MG63 (cell line): ENCODE data around the gene EGFR. TPM values are rescaled to one million over a fixed set of nuclear protein-coding genes. Genes with fewer than 3 reads are reported as not detected.

Experiments
- DNase-seq: peaks from one replicate; pipeline ENCODE4 v3.0.0-alpha.2; 2020
- H3K27me3 ChIP-seq: fragments of 250-450 bp; sonication (Bioruptor Pico); 2 replicates; pipeline ENCODE4 v1.5.1; 2020; ENCODE audit warnings: mild to moderate bottlenecking, moderate library complexity
- H3K36me3 ChIP-seq: fragments of 250-450 bp; sonication (Bioruptor Pico); 2 replicates; pipeline ENCODE4 v1.5.1; 2020; ENCODE audit warnings: mild to moderate bottlenecking, moderate library complexity
- H3K4me3 ChIP-seq: fragments of 250-450 bp; sonication (Bioruptor Pico); 2 replicates; pipeline ENCODE4 v1.5.1; 2020; ENCODE audit warnings: mild to moderate bottlenecking, moderate library complexity
- H3K9me3 ChIP-seq: fragments of 250-450 bp; sonication (Bioruptor Pico); 2 replicates; pipeline ENCODE4 v1.5.1; 2020; ENCODE audit warnings: mild to moderate bottlenecking, moderate library complexity
- total RNA-seq: library from RNA; depleted of rRNA; stranded (reverse); fragments of >200 nt; shearing (Covaris generic); gene quantifications from 2 replicates; pipeline ENCODE4 v1.2.3, GENCODE V29; 2014; ENCODE audit warnings: low replicate concordance

The EGFR gene
- total RNA-seq, 1 experiment from 2014 or later, result 20.3 TPM

- Histone ChIP-seq H3K9me3 (no peaks in the 10 kb centered on the region), H3K27me3 (no peaks in the 10 kb centered on the region), H3K36me3 (peaks cover 69% of the 10 kb centered on the region), H3K4me3 (no peak overlapping the region)
- no peak for DNase-seq
These were observed 129.8 kb downstream of the EGFR start for GRCh38 chr7:55148571-55148970.

DNA sequence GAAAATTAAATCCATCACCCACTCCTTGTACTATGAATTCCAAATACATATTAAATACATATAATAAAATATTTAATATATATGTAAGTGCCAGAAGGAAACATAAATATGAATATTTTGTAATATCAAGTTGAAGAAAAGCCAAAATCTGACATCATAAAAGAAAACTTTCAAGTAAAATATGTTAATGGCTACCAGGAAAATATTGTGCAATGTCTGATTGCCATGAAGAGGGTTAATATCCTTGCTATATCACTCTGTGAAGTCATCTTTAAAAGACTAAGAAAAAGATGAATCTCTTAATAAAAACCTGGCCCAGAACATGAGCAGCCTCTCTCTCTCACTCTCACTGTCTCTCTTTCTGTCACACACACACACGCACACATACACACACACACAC lies 130.2 kb downstream of the EGFR start:
- DNase-seq, result no peak
- Histone ChIP-seq H3K27me3 (no peaks in the 10 kb centered on the region), H3K4me3 (no peak overlapping the region), H3K36me3 (peaks cover 69% of the 10 kb centered on the region), H3K9me3 (no peaks in the 10 kb centered on the region)

- Histone ChIP-seq H3K27me3 (no peaks in the 10 kb centered on the region), H3K36me3 (peaks cover 78% of the 10 kb centered on the region)
- DNase-seq, result no peak
These were observed 131.3 kb downstream of the EGFR start for GRCh38 chr7:55150166-55150565.

DNA sequence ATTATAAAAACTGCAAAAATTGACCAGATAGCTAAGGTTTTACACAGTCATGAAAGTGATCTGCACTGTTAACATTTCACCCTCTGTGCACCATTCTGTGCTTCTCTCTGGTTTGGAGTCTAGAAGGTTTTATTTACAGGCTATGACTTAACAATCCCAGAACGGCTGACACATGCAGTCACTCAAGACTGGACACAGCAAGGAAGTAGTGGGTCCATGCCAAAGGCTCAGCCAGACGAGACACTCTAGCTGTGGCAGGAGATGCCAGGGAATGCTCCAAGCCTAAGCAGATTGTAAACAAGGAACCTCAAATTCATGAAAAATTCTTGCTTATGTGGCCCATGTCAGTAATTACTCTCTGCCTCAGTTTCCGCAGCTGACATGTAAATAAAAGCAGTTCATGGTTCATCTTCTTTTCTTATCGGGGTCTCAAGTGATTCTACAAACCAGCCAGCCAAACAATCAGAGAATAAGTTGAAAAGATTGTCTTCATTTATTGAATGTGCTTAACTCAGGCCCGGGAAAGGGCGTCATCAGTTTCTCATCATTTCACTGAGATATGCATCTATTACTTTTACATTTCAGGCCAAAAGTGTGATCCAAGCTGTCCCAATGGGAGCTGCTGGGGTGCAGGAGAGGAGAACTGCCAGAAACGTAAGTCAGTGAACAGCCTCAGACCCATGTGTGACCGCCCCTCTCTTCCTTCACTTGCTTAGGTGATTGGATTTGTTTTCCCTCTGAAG lies 132.1 kb downstream of the EGFR start:
- H3K9me3 ChIP-seq, result no peaks in the 10 kb centered on the region

More at GRCh38 chr7:55150166-55150565, 131.3 kb downstream of the EGFR start:
- Histone ChIP-seq H3K4me3 (no peak overlapping the region), H3K9me3 (no peaks in the 10 kb centered on the region)

DNA sequence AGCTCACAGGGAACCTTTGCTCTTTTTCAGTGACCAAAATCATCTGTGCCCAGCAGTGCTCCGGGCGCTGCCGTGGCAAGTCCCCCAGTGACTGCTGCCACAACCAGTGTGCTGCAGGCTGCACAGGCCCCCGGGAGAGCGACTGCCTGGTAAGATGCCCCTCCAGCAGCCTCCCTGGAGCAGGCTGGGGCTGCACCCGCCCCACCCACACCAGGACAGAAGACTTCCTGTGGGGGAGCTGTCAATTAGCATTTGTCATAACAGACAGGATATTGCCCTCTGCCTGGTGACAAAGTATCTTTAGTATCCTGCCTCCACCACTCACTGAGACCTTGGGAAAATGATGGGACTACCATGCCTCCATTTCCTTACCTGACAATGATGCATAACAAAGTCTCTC lies 133.7 kb downstream of the EGFR start:
- no peak for DNase-seq
- H3K4me3 ChIP-seq, result no peak overlapping the region
- H3K27me3 ChIP-seq, result no peaks in the 10 kb centered on the region
- peaks cover 73% of the 10 kb centered on the region for H3K36me3 ChIP-seq
- no peaks in the 10 kb centered on the region for H3K9me3 ChIP-seq

More for the DNA sequence above, 132.1 kb downstream of the EGFR start:
- Histone ChIP-seq H3K36me3 (peaks cover 76% of the 10 kb centered on the region), H3K4me3 (no peak overlapping the region), H3K27me3 (no peaks in the 10 kb centered on the region)
- DNase-seq, result no peak

DNA sequence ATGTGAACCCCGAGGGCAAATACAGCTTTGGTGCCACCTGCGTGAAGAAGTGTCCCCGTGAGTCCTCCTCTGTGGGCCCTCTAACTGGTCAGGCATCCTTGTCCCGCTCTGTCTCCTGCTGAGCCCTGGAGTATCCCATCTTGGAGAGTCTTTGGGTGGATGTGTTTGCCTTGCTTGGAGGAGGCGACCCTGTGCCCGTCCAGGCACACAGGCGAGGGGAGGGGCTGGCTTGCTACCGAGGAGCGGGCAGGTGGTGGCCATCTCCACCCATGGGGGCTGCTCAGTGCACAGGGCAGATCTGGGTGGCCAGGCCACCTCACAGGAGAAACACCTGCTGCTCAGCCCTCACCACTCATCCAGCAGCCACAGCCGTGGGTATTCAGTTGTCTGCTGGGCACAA lies 135.3 kb downstream of the EGFR start:
- Histone ChIP-seq H3K4me3 (no peak overlapping the region), H3K36me3 (peaks cover 81% of the 10 kb centered on the region), H3K27me3 (no peaks in the 10 kb centered on the region), H3K9me3 (no peaks in the 10 kb centered on the region)
- no peak for DNase-seq

DNA sequence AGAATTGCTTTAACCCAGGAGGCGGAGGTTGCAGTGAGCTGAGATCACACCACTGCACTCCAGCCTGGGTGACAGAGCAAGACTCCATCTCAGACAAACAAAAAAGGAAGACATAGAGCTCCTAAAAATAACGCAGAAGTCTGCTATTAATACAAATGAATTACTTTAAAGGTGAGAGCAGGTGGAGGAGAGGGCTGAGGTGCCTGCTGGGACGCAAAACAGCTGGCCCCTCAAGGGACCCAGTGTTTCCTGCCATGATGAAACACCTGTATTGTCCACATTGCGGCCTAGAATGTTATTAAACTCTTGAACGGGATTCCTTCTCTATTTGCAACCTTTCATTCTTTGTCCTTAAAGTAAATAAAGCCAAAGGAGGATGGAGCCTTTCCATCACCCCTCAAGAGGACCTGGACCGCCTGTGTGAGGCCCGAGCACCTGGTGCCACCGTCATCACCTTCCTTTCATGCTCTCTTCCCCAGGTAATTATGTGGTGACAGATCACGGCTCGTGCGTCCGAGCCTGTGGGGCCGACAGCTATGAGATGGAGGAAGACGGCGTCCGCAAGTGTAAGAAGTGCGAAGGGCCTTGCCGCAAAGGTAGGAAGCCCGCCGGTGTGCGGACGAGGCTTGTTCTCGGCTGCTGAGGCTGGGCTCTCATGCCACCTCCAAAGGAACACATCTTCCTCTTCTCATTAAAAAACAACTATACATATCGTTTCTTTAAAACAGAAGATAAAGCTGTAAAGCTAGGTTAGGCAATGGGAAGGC lies 136.7 kb downstream of the EGFR start:
- no peak for DNase-seq
- Histone ChIP-seq H3K27me3 (no peaks in the 10 kb centered on the region), H3K4me3 (no peak overlapping the region), H3K9me3 (no peaks in the 10 kb centered on the region), H3K36me3 (peaks cover 89% of the 10 kb centered on the region)

GRCh38 chr7:55156919-55157763 lies 138.3 kb downstream of the EGFR start:
- no peaks in the 10 kb centered on the region for H3K27me3 ChIP-seq
- no peak overlapping the region for H3K4me3 ChIP-seq
- DNase-seq, result no peak
- peaks cover 88% of the 10 kb centered on the region for H3K36me3 ChIP-seq
- H3K9me3 ChIP-seq, result no peaks in the 10 kb centered on the region

- DNase-seq, result no peak
- Histone ChIP-seq H3K36me3 (peaks cover 91% of the 10 kb centered on the region), H3K27me3 (no peaks in the 10 kb centered on the region), H3K9me3 (no peaks in the 10 kb centered on the region), H3K4me3 (no peak overlapping the region)
These were observed 138.9 kb downstream of the EGFR start for GRCh38 chr7:55157764-55158105.

- Histone ChIP-seq H3K36me3 (peaks cover 89% of the 10 kb centered on the region), H3K9me3 (no peaks in the 10 kb centered on the region), H3K27me3 (no peaks in the 10 kb centered on the region), H3K4me3 (no peak overlapping the region)
- DNase-seq, result peak; percentile 74
These were observed 139.9 kb downstream of the EGFR start for GRCh38 chr7:55158541-55159382.

- DNase-seq, result peak; percentile 74
- Histone ChIP-seq H3K36me3 (peaks cover 91% of the 10 kb centered on the region), H3K9me3 (no peaks in the 10 kb centered on the region), H3K27me3 (no peaks in the 10 kb centered on the region), H3K4me3 (no peak overlapping the region)
These were observed 141.7 kb downstream of the EGFR start for GRCh38 chr7:55160539-55160938.

DNA sequence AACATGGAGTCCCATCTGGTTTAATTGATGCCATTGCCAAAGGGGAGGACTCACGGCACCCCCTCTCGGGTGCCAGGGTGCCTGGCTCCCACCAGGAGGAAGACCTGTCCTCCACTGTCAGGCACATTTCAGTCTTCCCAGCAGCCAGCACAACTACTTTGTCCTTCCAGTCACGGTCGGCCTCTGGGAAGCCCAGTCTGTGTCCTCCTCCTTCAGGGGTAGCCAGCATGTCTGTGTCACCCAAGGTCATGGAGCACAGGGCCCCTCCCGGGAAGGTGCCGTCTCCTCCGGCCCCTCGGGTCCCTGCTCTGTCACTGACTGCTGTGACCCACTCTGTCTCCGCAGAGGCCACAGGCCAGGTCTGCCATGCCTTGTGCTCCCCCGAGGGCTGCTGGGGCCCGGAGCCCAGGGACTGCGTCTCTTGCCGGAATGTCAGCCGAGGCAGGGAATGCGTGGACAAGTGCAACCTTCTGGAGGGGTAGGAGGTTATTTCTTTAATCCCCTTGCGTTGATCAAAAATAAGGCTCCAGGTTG lies 142.4 kb downstream of the EGFR start:
- Histone ChIP-seq H3K36me3 (peaks cover 95% of the 10 kb centered on the region), H3K27me3 (no peaks in the 10 kb centered on the region), H3K4me3 (no peak overlapping the region), H3K9me3 (no peaks in the 10 kb centered on the region)
- no peak for DNase-seq

GRCh38 chr7:55162476-55162875 lies 143.7 kb downstream of the EGFR start:
- Histone ChIP-seq H3K27me3 (no peaks in the 10 kb centered on the region), H3K36me3 (peaks cover 86% of the 10 kb centered on the region), H3K9me3 (no peaks in the 10 kb centered on the region), H3K4me3 (no peak overlapping the region)
- no peak for DNase-seq

- H3K4me3 ChIP-seq, result no peak overlapping the region
- no peak for DNase-seq
- H3K9me3 ChIP-seq, result no peaks in the 10 kb centered on the region
- peaks cover 79% of the 10 kb centered on the region for H3K36me3 ChIP-seq
- no peaks in the 10 kb centered on the region for H3K27me3 ChIP-seq
These were observed 144.9 kb downstream of the EGFR start for GRCh38 chr7:55163733-55164132.

DNA sequence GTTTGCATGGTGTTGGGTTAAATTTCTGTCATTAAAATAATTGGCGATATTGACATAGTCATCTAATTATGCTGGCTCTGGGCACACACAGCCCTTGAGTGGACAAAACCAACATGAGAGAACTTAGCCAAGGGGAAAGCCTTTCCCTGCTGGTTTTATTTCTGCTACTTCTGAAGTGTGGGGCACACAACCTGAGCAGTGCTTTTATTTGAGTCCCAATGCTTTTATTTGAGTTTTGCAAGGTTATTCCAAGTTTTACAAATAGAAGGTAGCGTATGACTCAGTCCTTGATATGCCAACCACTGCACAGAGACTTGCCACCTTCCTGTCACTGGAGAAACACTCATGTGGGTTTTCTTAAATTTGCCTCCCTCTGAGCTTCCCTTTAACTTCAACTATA lies 145.7 kb downstream of the EGFR start:
- H3K36me3 ChIP-seq, result peaks cover 71% of the 10 kb centered on the region
- no peak for DNase-seq
- no peaks in the 10 kb centered on the region for H3K9me3 ChIP-seq

DNA sequence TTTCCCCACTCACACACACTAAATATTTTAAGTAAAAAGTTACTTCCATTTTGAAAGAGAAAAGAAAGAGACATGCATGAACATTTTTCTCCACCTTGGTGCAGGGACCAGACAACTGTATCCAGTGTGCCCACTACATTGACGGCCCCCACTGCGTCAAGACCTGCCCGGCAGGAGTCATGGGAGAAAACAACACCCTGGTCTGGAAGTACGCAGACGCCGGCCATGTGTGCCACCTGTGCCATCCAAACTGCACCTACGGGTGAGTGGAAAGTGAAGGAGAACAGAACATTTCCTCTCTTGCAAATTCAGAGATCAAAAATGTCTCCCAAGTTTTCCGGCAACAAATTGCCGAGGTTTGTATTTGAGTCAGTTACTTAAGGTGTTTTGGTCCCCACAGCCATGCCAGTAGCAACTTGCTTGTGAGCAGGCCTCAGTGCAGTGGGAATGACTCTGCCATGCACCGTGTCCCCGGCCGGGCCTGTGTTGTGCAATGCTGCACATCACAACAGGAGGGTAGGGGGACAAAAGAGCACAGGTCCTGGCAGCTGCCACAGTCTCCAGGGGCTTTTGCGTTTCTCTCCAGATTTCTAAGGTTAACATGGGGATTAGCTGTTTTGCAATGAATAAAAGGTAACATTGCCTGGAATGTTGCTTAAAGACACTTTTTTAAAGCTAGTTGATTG lies 146.5 kb downstream of the EGFR start:
- Histone ChIP-seq H3K4me3 (no peak overlapping the region), H3K36me3 (peaks cover 69% of the 10 kb centered on the region), H3K27me3 (no peaks in the 10 kb centered on the region), H3K9me3 (no peaks in the 10 kb centered on the region)
- DNase-seq, result no peak

More for the DNA sequence above, 145.7 kb downstream of the EGFR start:
- Histone ChIP-seq H3K4me3 (no peak overlapping the region), H3K27me3 (no peaks in the 10 kb centered on the region)
